ENCODE measurements around the gene SP6. TPM values are rescaled to one million over a fixed set of nuclear protein-coding genes. Genes with fewer than 3 reads are reported as not detected.

The SP6 gene
- total and polyA plus RNA-seq, 3 donors from 2014 or later, result 0.31 to 0.79 (median 0.43) TPM

DNA sequence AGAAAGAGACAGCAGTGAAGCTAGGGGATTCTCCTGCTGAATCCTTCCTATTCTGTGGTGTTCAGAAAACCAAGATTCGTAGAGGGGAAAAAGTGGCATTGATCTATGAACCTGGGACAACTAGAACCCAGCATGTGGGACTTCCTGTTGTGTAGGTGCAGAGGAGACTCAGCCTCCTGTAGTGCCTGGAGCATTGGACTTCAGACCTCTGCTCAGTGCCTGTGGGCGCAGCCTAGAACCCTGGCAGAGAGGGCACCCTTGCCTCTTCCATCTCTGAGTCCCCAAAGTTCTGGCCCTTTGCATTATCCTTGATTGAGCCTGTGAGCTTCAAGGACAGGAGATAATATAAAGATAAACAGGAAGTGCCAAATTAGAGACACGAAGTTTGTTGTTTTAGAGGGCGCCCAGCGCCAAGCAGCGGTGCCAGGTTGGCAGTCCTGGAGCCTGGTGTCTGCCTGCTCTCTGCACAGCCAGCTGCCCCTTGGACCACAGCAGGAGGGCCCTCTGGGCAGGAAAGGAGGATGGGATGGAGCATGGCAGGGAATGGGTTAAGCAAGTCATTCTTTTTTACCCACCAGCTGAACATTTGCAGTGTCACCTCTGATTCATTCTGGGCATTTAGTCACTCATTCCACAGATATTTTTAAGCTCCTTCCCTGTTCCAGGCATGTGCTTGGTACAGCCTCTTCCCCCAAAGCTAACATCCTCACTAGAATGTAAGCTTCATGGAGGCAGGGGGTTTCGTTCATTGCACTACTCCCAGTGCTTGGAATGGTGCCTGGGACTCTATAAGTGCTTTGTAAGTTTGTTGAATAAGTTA, 11.9 kb upstream of the SP6 start:
- Histone ChIP-seq H3K36me3 (ENCODE audit: low read depth, missing control alignments) (no peaks in the 10 kb centered on the region), H3K27ac (no peak overlapping the region), H3K4me1 (no peaks in the 10 kb centered on the region), H3K27me3 (no peaks in the 10 kb centered on the region), H3K9me3 (no peaks in the 10 kb centered on the region), H3K4me3 (no peak overlapping the region)
- DNase-seq, result no peak
- 79 to 83% methylated on average over 7 of the region's 7 CpGs for WGBS, 2 donors
- no peak for TF ChIP-seq POLR2A (IDR thresholded peaks at IDR 0.05)
- TF ChIP-seq, protein P1, sequence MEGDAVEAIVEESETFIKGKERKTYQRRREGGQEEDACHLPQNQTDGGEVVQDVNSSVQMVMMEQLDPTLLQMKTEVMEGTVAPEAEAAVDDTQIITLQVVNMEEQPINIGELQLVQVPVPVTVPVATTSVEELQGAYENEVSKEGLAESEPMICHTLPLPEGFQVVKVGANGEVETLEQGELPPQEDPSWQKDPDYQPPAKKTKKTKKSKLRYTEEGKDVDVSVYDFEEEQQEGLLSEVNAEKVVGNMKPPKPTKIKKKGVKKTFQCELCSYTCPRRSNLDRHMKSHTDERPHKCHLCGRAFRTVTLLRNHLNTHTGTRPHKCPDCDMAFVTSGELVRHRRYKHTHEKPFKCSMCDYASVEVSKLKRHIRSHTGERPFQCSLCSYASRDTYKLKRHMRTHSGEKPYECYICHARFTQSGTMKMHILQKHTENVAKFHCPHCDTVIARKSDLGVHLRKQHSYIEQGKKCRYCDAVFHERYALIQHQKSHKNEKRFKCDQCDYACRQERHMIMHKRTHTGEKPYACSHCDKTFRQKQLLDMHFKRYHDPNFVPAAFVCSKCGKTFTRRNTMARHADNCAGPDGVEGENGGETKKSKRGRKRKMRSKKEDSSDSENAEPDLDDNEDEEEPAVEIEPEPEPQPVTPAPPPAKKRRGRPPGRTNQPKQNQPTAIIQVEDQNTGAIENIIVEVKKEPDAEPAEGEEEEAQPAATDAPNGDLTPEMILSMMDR (IDR thresholded peaks at IDR 0.05), result no peak
- intact Hi-C loops (cut with DNase I; ENCODE audit: low total_unique reads), result no loop called here

DNA sequence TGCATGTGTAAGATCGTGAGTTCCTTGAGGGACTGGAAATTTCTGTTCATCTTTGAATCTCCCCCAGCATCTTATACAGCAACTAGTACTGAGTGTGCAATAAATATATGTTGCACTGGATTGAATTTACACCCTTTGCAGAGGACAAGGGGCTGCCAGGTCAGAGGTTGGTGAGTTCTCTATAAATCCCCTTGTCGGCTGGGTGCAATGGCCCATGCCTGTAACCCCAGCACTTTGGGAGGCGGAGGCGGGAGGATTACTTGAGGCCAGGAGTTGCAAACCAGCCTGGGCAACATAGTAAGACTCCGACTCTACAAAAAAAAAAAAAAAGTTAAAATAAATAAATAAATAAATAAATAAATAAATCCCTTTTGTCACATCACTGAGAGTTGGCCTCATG, 9.4 kb upstream of the SP6 start:
- intact Hi-C loops (cut with DNase I; ENCODE audit: low total_unique reads), result no loop called here
- H3K4me3 ChIP-seq, result no peak overlapping the region
- no peaks in the 10 kb centered on the region for H3K9me3 ChIP-seq
- 87 to 91% methylated on average over 5 of the region's 5 CpGs for WGBS, 2 donors
- no peak overlapping the region for H3K27ac ChIP-seq
- no peaks in the 10 kb centered on the region for H3K27me3 ChIP-seq
- TF ChIP-seq, protein P1 (IDR thresholded peaks at IDR 0.05), result no peak
- TF ChIP-seq POLR2A (IDR thresholded peaks at IDR 0.05), result no peak
- H3K4me1 ChIP-seq, result no peaks in the 10 kb centered on the region
- no peak for DNase-seq
- no peaks in the 10 kb centered on the region for H3K36me3 ChIP-seq (ENCODE audit: low read depth, missing control alignments)

DNA sequence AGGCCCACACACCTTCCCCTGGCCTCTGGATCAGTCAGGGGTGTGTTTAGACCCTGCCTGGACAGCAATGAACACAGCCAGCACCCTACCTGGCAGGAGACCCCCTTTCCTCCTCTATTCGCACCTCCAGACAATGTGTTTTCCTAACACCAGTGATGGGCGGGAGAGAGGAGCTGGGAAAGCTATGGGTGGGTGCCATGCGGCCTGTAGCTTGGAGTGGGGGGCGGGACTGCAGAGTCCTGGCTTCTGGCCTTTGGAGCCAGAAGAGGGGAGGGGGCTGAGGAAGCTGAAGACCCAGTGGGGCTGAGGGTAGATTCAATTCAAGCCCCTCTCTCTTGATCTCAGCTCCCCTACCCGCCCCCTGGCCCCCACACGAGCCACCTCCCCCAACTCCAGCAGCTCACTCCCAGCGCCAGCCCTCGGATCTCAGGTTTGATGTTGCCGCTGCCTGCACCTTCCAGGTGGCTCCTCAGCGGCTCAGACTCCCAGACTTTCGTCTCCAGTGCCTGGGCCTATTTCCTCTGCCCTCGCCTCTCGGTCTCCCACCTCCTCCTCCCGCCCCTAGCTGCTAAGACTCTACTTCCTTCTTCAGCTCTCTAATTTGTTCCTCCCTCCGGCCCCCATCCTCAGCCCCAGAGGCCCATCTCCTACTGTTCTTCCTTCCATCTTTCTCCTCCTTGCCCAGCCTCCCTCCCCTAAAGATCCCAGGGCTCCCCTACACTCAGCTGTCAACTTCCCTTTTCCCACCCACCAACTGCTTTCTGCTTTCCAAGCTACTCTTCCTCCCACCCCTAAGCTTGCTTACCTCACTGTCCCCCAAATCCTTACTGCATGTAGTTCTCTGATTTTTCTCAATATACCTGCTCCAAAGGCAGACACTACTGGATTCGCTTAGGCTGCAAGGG, 6.8 kb upstream of the SP6 start:
- WGBS, 2 donors, result 83 to 92% methylated on average over 14 to 16 of the region's 16 CpGs
- Histone ChIP-seq H3K27me3 (no peaks in the 10 kb centered on the region), H3K9me3 (no peaks in the 10 kb centered on the region), H3K27ac (no peak overlapping the region), H3K36me3 (ENCODE audit: low read depth, missing control alignments) (no peaks in the 10 kb centered on the region), H3K4me1 (no peaks in the 10 kb centered on the region), H3K4me3 (no peak overlapping the region)
- DNase-seq, result no peak
- no peak for TF ChIP-seq POLR2A (IDR thresholded peaks at IDR 0.05)
- TF ChIP-seq, protein P1 (IDR thresholded peaks at IDR 0.05), result no peak
- intact Hi-C loops (cut with DNase I; ENCODE audit: low total_unique reads), result no loop called here

DNA sequence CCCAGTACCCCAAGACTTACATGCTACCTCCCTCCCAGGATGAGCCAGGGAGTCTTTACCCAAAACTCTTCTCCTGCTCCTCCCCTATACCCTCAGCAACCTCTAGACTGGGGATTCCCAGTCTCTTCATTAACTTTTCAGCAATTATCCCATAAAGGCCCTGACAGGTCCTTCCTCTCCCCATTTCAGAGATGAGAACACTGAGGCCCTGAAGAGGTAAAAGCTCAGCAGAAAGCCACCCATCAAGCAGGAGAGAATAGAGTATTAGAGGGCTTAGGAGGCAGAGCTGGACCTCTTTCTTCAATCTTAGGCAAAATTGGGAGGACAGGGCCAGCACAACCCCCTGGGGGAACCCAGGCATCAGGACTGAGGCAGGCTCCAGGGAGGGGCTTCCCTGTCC, 5.9 kb upstream of the SP6 start:
- TF ChIP-seq, protein P1 (IDR thresholded peaks at IDR 0.05), result no peak
- TF ChIP-seq POLR2A (IDR thresholded peaks at IDR 0.05), result no peak
- no peaks in the 10 kb centered on the region for H3K9me3 ChIP-seq
- no peak overlapping the region for H3K4me3 ChIP-seq
- no peak overlapping the region for H3K27ac ChIP-seq
- no peak for DNase-seq
- peaks cover 4% of the 10 kb centered on the region for H3K4me1 ChIP-seq
- no peaks in the 10 kb centered on the region for H3K27me3 ChIP-seq
- intact Hi-C loops (cut with DNase I; ENCODE audit: low total_unique reads), result no loop called here
- H3K36me3 ChIP-seq (ENCODE audit: low read depth, missing control alignments), result no peaks in the 10 kb centered on the region
